Right lobe of liver (tissue), 6 donors: Measurements from ENCODE around the gene PIAS4. TPM values are rescaled to one million over a fixed set of nuclear protein-coding genes. Genes with fewer than 3 reads are reported as not detected.

ENCODE experiments used
- ATAC-seq, 4 donors: fragments of 200-7000 bp; cut with Tn5 transposase; one replicate each; pipeline ENCODE4 v1.9.1; 2020; ENCODE audit warnings: mild to moderate bottlenecking in 4 of 4, moderate library complexity in 4 of 4
- DNase-seq, 3 donors: peaks; one replicate each; pipeline ENCODE4 v3.0.0-alpha.2; 2020
- H3K27ac ChIP-seq, 3 donors: fragments of 200-600 bp; one replicate each; pipeline ENCODE4 v1.8.0; 2022
- H3K27me3 ChIP-seq, 2 donors: fragments of 200-600 bp; one replicate each; pipeline ENCODE4 v1.8.0; 2022
- H3K36me3 ChIP-seq, 4 donors: fragments of 200-600 bp; sonication (generic) in 1 of 4; one replicate each; pipeline versions ENCODE4 v1.5.1 to v1.8.0; 2017 to 2022; ENCODE audit warnings: control low read depth in 1 of 4
- H3K4me1 ChIP-seq, 4 donors: fragments of 200-600 bp; sonication (generic) in 1 of 4; one replicate each; pipeline versions ENCODE4 v1.5.1 to v1.8.0; 2017 to 2022; ENCODE audit warnings: control low read depth in 1 of 4
- H3K4me3 ChIP-seq, 3 donors: fragments of 200-600 bp; one replicate each; pipeline ENCODE4 v1.8.0; 2022
- H3K9me3 ChIP-seq, 4 donors: fragments of 200-600 bp; sonication (generic) in 1 of 4; one replicate each; pipeline versions ENCODE4 v1.5.1 to v1.8.0; 2017 to 2022; ENCODE audit warnings: control low read depth in 1 of 4
- POLR2A ChIP-seq: fragments of 450-650 bp; IDR thresholded peaks from one replicate; pipeline ENCODE4 v1.6.1; 2017; ENCODE audit warnings: antibody characterized with exemption, mild to moderate bottlenecking
- WGBS: methylation state at CpG from one replicate; pipeline ENCODE4 v1.1.6; 2018; ENCODE audit warnings: low coverage, low lambda C conversion rate; ENCODE audit not compliant: insufficient coverage; ENCODE audit errors: missing lambda C conversion rate; 5-methylcytosine and 5-hydroxymethylcytosine counted together
- intact Hi-C, 2 donors: fragments of 100-400 bp; cut with DNase I; formaldehyde crosslinking; loops; one replicate each; pipeline versions ENCODE4 v1.11.2 to v1.14.1; 2022
- total RNA-seq, 6 experiments: library from RNA; depleted of rRNA in 2 of 6; stranded (reverse); fragments of >200 nt in 2 of 6; fragmentation: NEBNext Ultra II Directional in 3 of 6; extraction: Animal tissue kit (Norgen Biotek cat#: 25700) in 3 of 6; gene quantifications; one replicate each; pipeline versions ENCODE4 v1.1.0 to v1.2.4, GENCODE V29; 2016 to 2023
- TF ChIP-seq, protein P1 (sequence below), 4 donors: fragments of 200-600 bp in 3 of 4; fragments of 450-650 bp in 1 of 4; IDR thresholded peaks; one replicate each; pipeline versions ENCODE4 v1.5.1 to v1.8.0; 2016 to 2022; ENCODE audit warnings: antibody characterized with exemption in 4 of 4, mild to moderate bottlenecking in 2 of 4
- donor health status: DM: no; HTN: yes; CAD: no.
- donor health status: DM: no; HTN: no; CAD: no.
- donor health status: DM: no; HTN: no; CAD: no.
- donor health status: DM: no; HTN: yes; CAD: no.
- donor health status: DM: no; HTN: yes; CAD: no.

Gene PIAS4
- total RNA-seq, 6 experiments from 2014 or later, result 9.9 to 20.0 (median 14.9) TPM

DNA sequence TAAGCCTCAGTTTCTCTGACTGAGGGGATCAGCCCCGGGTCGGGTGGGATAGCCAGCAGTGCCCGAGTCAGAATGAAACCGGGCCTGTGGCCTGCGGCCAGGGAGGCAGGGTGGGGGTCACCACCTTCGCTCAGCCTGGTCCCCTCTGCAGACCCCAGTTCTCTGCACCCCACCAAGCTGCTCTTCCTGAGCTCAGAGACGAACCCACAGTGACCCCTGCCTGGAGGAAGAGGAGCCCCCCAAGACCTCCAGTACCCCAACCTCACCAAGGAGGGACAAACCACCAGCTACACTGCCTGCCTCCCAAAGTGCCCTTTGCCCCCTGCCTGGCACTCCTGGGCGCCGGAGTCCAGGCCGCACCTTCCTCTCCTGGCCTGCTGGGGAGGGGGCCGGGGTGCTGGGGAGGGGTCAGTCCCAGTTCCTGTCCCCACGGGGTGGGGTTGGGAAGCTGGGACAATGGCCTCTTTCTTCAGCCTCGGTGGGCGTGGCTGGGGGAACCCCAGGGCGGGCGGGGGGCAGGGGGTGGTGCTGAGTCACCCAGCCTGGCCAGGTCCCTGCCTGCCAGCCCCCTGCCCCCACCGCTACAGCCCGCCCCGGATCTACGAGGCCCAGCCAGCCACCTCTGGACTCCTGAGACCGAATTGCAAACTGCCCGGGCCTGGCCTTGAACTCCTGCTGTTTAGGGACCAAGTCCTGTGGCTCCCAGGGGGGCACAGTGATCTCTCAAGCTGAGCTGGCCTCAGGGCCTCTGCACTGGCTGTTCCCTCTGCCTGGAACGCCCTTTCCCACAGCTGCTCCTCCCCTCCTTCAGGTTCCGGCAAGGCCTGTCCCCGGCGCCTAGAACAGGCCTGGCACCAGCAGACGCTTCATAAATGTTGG lies 44.8 kb downstream of the PIAS4 start:
- Histone ChIP-seq H3K27ac (peak overlapping the region; percentile 75 to 92 (median 85)), H3K4me1 (peaks cover 0 to 22% (median 11%) of the 10 kb centered on the region in 4 donors), H3K36me3 (peaks cover 0 to 33% (median 12%) of the 10 kb centered on the region in 4 donors), H3K9me3 (no peaks in the 10 kb centered on the region), H3K4me3 (peak overlapping the region; percentile 20 to 50 (median 31)), H3K27me3 (no peaks in the 10 kb centered on the region)
- DNase-seq (peak; percentile 91 to 97 (median 96)), ATAC-seq (peak; percentile 81 to 85 (median 84))
- 50% methylated on average over 1 of the region's 27 CpGs for WGBS
- intact Hi-C loops, result no loop called here
- no peak for TF ChIP-seq POLR2A
- TF ChIP-seq, protein P1, sequence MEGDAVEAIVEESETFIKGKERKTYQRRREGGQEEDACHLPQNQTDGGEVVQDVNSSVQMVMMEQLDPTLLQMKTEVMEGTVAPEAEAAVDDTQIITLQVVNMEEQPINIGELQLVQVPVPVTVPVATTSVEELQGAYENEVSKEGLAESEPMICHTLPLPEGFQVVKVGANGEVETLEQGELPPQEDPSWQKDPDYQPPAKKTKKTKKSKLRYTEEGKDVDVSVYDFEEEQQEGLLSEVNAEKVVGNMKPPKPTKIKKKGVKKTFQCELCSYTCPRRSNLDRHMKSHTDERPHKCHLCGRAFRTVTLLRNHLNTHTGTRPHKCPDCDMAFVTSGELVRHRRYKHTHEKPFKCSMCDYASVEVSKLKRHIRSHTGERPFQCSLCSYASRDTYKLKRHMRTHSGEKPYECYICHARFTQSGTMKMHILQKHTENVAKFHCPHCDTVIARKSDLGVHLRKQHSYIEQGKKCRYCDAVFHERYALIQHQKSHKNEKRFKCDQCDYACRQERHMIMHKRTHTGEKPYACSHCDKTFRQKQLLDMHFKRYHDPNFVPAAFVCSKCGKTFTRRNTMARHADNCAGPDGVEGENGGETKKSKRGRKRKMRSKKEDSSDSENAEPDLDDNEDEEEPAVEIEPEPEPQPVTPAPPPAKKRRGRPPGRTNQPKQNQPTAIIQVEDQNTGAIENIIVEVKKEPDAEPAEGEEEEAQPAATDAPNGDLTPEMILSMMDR (IDR thresholded peaks at IDR 0.05), result no peak

DNA sequence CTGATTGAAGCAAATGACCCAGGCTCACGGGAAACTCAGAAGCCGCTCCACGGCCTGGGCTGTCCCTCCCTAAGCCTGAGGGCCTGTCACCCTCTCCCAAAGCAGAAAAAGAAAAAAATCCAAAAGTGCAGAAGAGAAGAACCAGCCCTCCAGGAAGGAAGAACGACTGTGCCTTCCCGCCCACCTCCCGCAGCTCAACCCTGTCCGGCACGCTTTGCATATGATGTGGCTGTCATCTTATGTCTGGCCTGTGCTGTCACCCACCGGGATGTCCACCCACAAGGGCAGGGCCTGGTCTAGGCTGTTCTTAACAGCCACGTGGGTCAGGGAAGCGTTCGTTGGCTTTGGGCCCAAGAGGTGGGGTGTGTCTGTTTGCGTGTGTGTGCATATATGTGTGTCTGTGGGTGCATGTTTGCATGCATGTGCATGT lies 45.5 kb downstream of the PIAS4 start:
- TF ChIP-seq, protein P1 (IDR thresholded peaks at IDR 0.05), result no peak
- peak; percentile 33 for TF ChIP-seq POLR2A
- DNase-seq (peak; percentile 48 to 65 (median 63)), ATAC-seq (peak in 1 of 4 donors; percentile 0)
- 10% methylated on average over 9 of the region's 13 CpGs for WGBS
- intact Hi-C loops, result no loop called here
- peaks cover 0 to 28% (median 12%) of the 10 kb centered on the region in 4 donors for H3K36me3 ChIP-seq
- H3K9me3 ChIP-seq, result no peaks in the 10 kb centered on the region
- H3K27me3 ChIP-seq, result no peaks in the 10 kb centered on the region
- peak overlapping the region in 2 of 3 donors; percentile 31 to 50 for H3K4me3 ChIP-seq
- peaks cover 0 to 29% (median 14%) of the 10 kb centered on the region in 4 donors for H3K4me1 ChIP-seq
- H3K27ac ChIP-seq, result peak overlapping the region; percentile 75 to 92 (median 85)

- intact Hi-C loops, result no loop called here
- H3K27ac ChIP-seq, result no peak overlapping the region
- TF ChIP-seq POLR2A, result no peak
- TF ChIP-seq, protein P1 (IDR thresholded peaks at IDR 0.05), result no peak
- ATAC-seq (no peak), DNase-seq (peak in 1 of 3 donors; percentile 55)
- peaks cover 0 to 24% (median 12%) of the 10 kb centered on the region in 4 donors for H3K36me3 ChIP-seq
- no peaks in the 10 kb centered on the region for H3K27me3 ChIP-seq
- H3K4me1 ChIP-seq, result peaks cover 0 to 35% (median 18%) of the 10 kb centered on the region in 4 donors
- no peaks in the 10 kb centered on the region for H3K9me3 ChIP-seq
- H3K4me3 ChIP-seq, result no peak overlapping the region
- 83% methylated on average over 44 of the region's 82 CpGs for WGBS
Measured at GRCh38 chr19:4053423-4054324, 46.1 kb downstream of the PIAS4 start.

DNA sequence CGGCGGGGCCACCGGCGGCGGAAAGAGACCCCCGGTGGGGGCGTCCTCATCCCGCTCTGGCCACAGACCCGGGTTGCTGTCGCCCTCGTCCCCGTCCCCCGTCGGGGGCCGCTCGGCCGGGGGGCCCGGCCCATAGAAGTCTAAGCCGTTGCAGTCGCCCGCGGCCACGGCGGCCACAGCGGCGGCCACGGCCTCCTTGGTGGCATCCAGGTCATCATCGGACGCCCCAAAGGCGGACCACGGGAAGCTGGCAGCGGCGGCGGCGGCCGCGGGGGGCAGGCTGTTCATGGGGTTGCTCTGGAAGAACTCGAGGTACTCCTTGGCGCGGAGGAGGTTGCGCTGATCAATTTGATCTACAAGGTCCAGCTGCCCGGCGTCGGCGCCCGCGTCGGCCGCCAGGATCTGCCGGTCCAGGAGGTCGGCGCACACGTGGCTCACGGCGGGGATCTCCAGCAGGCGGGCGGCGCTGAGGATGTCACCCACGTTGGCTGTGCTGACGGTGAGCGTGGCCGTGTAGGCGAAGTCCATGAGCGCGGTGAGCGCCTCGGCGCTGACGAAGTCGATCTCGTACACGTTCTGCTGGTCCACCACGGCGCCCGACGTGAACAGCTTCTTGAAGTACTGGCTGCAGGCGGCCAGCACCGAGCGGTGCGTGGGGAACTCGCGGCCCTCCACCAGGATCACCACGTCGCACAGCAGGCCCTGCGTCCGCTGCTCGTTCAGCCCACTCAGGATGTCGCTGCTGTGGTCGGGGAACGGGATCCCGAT lies 47.1 kb downstream of the PIAS4 start:
- TF ChIP-seq, protein P1 (IDR thresholded peaks at IDR 0.05), result no peak
- no peak for TF ChIP-seq POLR2A
- peaks cover 0 to 22% (median 12%) of the 10 kb centered on the region in 4 donors for H3K36me3 ChIP-seq
- ATAC-seq, result no peak
- no peak overlapping the region for H3K4me3 ChIP-seq
- 96% methylated on average over 5 of the region's 91 CpGs for WGBS
- DNase-seq, result peak in 2 of 3 donors; percentile 48 to 58
- H3K27ac ChIP-seq, result no peak overlapping the region
- H3K27me3 ChIP-seq, result no peaks in the 10 kb centered on the region
- H3K4me1 ChIP-seq, result peaks cover 0 to 45% (median 23%) of the 10 kb centered on the region in 4 donors
- intact Hi-C loops, result no loop called here
- H3K9me3 ChIP-seq, result no peaks in the 10 kb centered on the region
